K562 (cell line): ENCODE results near the gene SAP25. TPM values are rescaled to one million over a fixed set of nuclear protein-coding genes. Genes with fewer than 3 reads are reported as not detected.

Experiments used
- ATF4 ChIP-seq: fragments of 450-650 bp; formaldehyde crosslinking; IDR thresholded peaks from 2 replicates; pipeline ENCODE4 v1.4.0; 2022; ENCODE audit warnings: mild to moderate bottlenecking, moderate library complexity
- BRD9 ChIP-seq: fragments of 450-650 bp; IDR thresholded peaks from 2 replicates; pipeline ENCODE4 v1.6.1; 2018; ENCODE audit warnings: low read depth; ENCODE audit not compliant: partially characterized antibody
- C11orf30 ChIP-seq: fragments of 450-650 bp; IDR thresholded peaks from 2 replicates; pipeline ENCODE4 v1.6.1; 2016; ENCODE audit warnings: low read depth, mild to moderate bottlenecking
- CAMTA2 ChIP-seq: fragments of 250-450 bp; sonication (Bioruptor Pico); conservative IDR thresholded peaks from 2 replicates; pipeline ENCODE4 v1.5.1; 2022
- EP300 ChIP-seq: IDR thresholded peaks from 2 replicates; pipeline ENCODE4 v1.6.1; 2012; ENCODE audit warnings: low read length, improper control_type of control experiment
- FOSL1 ChIP-seq: fragments of 200-800 bp; sonication (Bioruptor generic); conservative IDR thresholded peaks from 2 replicates; pipeline ENCODE4 v1.6.1; 2016; ENCODE audit warnings: missing genetic modification characterization, missing compliant biosample characterization
- HMGXB4 ChIP-seq: sonication (generic); formaldehyde crosslinking; IDR thresholded peaks from 2 replicates; pipeline ENCODE4 v1.8.1; 2023; ENCODE audit warnings: mild to moderate bottlenecking, missing genetic modification reagents
- KDM1A ChIP-seq, 2 experiments: fragments of 450-650 bp; IDR thresholded peaks; 2 replicates each; pipeline ENCODE4 v1.6.1; 2016; ENCODE audit warnings: mild to moderate bottlenecking in 2 of 2
- NONO ChIP-seq, 2 experiments: fragments of 200-400 bp in 1 of 2; fragments of 450-650 bp in 1 of 2; formaldehyde crosslinking in 1 of 2; IDR thresholded peaks; 2 replicates each; pipeline ENCODE4 v1.6.1; 2017; ENCODE audit warnings: low read depth in 2 of 2, mild to moderate bottlenecking in 2 of 2, moderate library complexity in 2 of 2, low read length in 1 of 2
- PRMT5 ChIP-seq: sonication (generic); formaldehyde crosslinking; IDR thresholded peaks from 2 replicates; pipeline ENCODE4 v1.5.0; 2020; ENCODE audit warnings: missing genetic modification reagents
- ZBTB33 ChIP-seq: sonication (generic); formaldehyde crosslinking; IDR thresholded peaks from 2 replicates; pipeline ENCODE4 v1.8.1; 2023; ENCODE audit warnings: mild to moderate bottlenecking, missing genetic modification reagents
- ZNF133 ChIP-seq: fragments of 250-450 bp; sonication (Bioruptor Pico); IDR thresholded peaks from 2 replicates; pipeline ENCODE4 v1.4.0; 2020; ENCODE audit warnings: mild to moderate bottlenecking
- ZNF316 ChIP-seq: fragments of 450-650 bp; IDR thresholded peaks from 2 replicates; pipeline ENCODE4 v1.6.1; 2016
- ZNF436 ChIP-seq: fragments of 250-450, 450-650 bp; sonication (Bioruptor Pico); formaldehyde crosslinking; IDR thresholded peaks from 2 replicates; pipeline ENCODE4 v1.7.0; 2020; ENCODE audit warnings: mild to moderate bottlenecking
- ZNF518B ChIP-seq: fragments of 250-450 bp; sonication (Bioruptor Pico); IDR thresholded peaks from 2 replicates; pipeline ENCODE4 v1.5.0; 2021; ENCODE audit warnings: mild to moderate bottlenecking, moderate library complexity
- ZNF589 ChIP-seq: fragments of 200-800 bp; sonication (Bioruptor generic); IDR thresholded peaks from 2 replicates; pipeline ENCODE4 v1.6.1; 2016; ENCODE audit warnings: low read depth, missing genetic modification characterization, missing compliant biosample characterization
- ZNF655 ChIP-seq: fragments of 250-450 bp; sonication (Bioruptor Pico); IDR thresholded peaks from 2 replicates; pipeline ENCODE4 v1.5.0; 2021
- ZNF696 ChIP-seq: fragments of 250-450 bp; sonication (Bioruptor Pico); conservative IDR thresholded peaks from 2 replicates; pipeline ENCODE4 v1.4.0; 2020; ENCODE audit warnings: mild to moderate bottlenecking, moderate library complexity
- ZNF699 ChIP-seq: fragments of 250-450 bp; sonication (Bioruptor Pico); IDR thresholded peaks from 2 replicates; pipeline ENCODE4 v1.8.0; 2021; ENCODE audit warnings: mild to moderate bottlenecking, moderate library complexity; ENCODE audit not compliant: insufficient replicate concordance
- polyA plus RNA-seq, 8 experiments: library from polyadenylated mRNA; depleted of rRNA in 4 of 8; stranded (reverse) in 5 of 8; unstranded in 3 of 8; fragments of >200 nt; fragmentation: Nextera tagmentation in 2 of 8; fragmentation: Illumina TruSeq in 1 of 8; extraction: Ambion mirVana in 2 of 8; extraction: Trizol in 1 of 8; gene quantifications; 2 replicates each; pipeline versions ENCODE4 v1.2.1 to v1.2.3, GENCODE V29; 2011 to 2014; ENCODE audit warnings: inconsistent platforms in 1 of 8, missing spikeins in 1 of 8
- total RNA-seq, 7 experiments: library from RNA; depleted of rRNA in 6 of 7; stranded (reverse); fragments of >200 nt in 6 of 7; fragmentation: Illumina TruSeq in 2 of 7; extraction: Trizol in 2 of 7; gene quantifications; 2 replicates each; pipeline versions ENCODE4 v1.2.1 to v1.2.3, GENCODE V29; 2011 to 2021; ENCODE audit warnings: low replicate concordance in 1 of 7

Gene SAP25
- total and polyA plus RNA-seq, 9 of the 15 experiments (the other 6 are each of a cell fraction or from before 2014, with no cell fraction given) = 0.13 to 5.3 (median 0.78) TPM; not detected in 1

- no peak for TF ChIP-seq CAMTA2 (CRISPR knock-in tag)
- no peak for TF ChIP-seq ATF4
- TF ChIP-seq ZBTB33 = no peak
- TF ChIP-seq BRD9 = no peak
- TF ChIP-seq C11orf30 = no peak
- no peak for TF ChIP-seq ZNF699 (CRISPR knock-in tag)
- TF ChIP-seq ZNF589 (CRISPR knock-in tag) = no peak
- TF ChIP-seq ZNF316 = no peak
- TF ChIP-seq ZNF133 (CRISPR knock-in tag) = no peak
- TF ChIP-seq ZNF436 = no peak
- no peak for TF ChIP-seq EP300
- TF ChIP-seq ZNF655 (CRISPR knock-in tag) = no peak
- no peak for TF ChIP-seq ZNF696 (CRISPR knock-in tag)
- no peak for TF ChIP-seq PRMT5
- TF ChIP-seq HMGXB4 = no peak
- TF ChIP-seq FOSL1 = no peak
- no peak for TF ChIP-seq NONO (IDR thresholded peaks at IDR 0.05; ENCODE audit: low read depth in 2 of 2, low read length in 1 of 2)
- no peak for TF ChIP-seq ZNF518B
- no peak for TF ChIP-seq KDM1A (IDR thresholded peaks at IDR 0.05)
Observed at GRCh38 chr7:100584683-100585510, 11.2 kb upstream of the SAP25 start (continued).
